B cell (primary cell): ENCODE results near the gene LRTM2.

Experiments used
- EZH2 ChIP-seq: IDR thresholded peaks from 2 replicates; pipeline ENCODE4 v1.6.1; 2012; ENCODE audit warnings: borderline replicate concordance, low read depth, mild to moderate bottlenecking, moderate library complexity, low read length; ENCODE audit not compliant: insufficient read depth, poor library complexity, severe bottlenecking
- TF ChIP-seq, protein P1 (sequence below): fragments of 200-600 bp; IDR thresholded peaks from one replicate; pipeline ENCODE4 v1.8.0; 2022; ENCODE audit warnings: antibody characterized with exemption, mild to moderate bottlenecking

DNA sequence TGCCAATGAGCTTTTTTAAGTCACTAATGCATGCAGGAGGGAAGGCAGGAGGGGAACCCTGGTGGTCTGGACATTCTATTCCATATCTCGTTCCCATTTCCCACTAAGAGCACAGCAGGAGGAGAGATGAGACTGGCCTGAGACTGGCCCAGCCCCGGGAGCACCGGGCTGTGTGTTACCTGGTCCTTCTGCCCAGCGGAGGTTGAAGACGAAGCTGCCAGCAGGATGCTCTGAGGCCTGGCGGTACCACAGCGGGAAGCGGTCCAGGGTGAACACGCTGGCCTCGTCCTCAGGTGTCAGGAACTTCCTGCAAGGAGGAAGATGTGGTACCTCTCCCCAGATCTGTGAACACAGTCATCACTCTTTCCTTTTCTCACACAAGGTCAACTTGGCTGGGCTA, 23.9 kb downstream of the LRTM2 start:
- TF ChIP-seq, protein P1, sequence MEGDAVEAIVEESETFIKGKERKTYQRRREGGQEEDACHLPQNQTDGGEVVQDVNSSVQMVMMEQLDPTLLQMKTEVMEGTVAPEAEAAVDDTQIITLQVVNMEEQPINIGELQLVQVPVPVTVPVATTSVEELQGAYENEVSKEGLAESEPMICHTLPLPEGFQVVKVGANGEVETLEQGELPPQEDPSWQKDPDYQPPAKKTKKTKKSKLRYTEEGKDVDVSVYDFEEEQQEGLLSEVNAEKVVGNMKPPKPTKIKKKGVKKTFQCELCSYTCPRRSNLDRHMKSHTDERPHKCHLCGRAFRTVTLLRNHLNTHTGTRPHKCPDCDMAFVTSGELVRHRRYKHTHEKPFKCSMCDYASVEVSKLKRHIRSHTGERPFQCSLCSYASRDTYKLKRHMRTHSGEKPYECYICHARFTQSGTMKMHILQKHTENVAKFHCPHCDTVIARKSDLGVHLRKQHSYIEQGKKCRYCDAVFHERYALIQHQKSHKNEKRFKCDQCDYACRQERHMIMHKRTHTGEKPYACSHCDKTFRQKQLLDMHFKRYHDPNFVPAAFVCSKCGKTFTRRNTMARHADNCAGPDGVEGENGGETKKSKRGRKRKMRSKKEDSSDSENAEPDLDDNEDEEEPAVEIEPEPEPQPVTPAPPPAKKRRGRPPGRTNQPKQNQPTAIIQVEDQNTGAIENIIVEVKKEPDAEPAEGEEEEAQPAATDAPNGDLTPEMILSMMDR = no peak
- no peak for TF ChIP-seq EZH2
